Dendritic cell treated with granulocyte-macrophage colony-stimulating factor and Interleukin-4, amounts not matched to agents 40 ng/mL and 50 ng/mL, for 4 days (primary cell): ENCODE results near the gene NHEJ1.

ENCODE experiments used
- H3K27ac Mint-ChIP-seq: one replicate; pipeline ENCODE4 v1.8.0; 2022; ENCODE audit warnings: mild to moderate bottlenecking, mixed read lengths
- H3K27me3 Mint-ChIP-seq: one replicate; pipeline ENCODE4 v1.8.0; 2022; ENCODE audit warnings: mild to moderate bottlenecking, mixed read lengths
- H3K36me3 Mint-ChIP-seq: one replicate; pipeline ENCODE4 v1.8.0; 2022; ENCODE audit warnings: low read depth, mixed read lengths
- H3K4me1 Mint-ChIP-seq: one replicate; pipeline ENCODE4 v1.8.0; 2022; ENCODE audit warnings: low read depth, mixed read lengths
- H3K4me3 Mint-ChIP-seq: one replicate; pipeline ENCODE4 v1.8.0; 2022; ENCODE audit warnings: mild to moderate bottlenecking, moderate library complexity, mixed read lengths
- H3K9me3 Mint-ChIP-seq: one replicate; pipeline ENCODE4 v1.8.0; 2022; ENCODE audit warnings: mixed read lengths
- intact Hi-C: fragments of 100-400 bp; cut with micrococcal nuclease; formaldehyde crosslinking; loops from one replicate; pipeline ENCODE4 v1.15.0; 2022

The NHEJ1 gene

DNA sequence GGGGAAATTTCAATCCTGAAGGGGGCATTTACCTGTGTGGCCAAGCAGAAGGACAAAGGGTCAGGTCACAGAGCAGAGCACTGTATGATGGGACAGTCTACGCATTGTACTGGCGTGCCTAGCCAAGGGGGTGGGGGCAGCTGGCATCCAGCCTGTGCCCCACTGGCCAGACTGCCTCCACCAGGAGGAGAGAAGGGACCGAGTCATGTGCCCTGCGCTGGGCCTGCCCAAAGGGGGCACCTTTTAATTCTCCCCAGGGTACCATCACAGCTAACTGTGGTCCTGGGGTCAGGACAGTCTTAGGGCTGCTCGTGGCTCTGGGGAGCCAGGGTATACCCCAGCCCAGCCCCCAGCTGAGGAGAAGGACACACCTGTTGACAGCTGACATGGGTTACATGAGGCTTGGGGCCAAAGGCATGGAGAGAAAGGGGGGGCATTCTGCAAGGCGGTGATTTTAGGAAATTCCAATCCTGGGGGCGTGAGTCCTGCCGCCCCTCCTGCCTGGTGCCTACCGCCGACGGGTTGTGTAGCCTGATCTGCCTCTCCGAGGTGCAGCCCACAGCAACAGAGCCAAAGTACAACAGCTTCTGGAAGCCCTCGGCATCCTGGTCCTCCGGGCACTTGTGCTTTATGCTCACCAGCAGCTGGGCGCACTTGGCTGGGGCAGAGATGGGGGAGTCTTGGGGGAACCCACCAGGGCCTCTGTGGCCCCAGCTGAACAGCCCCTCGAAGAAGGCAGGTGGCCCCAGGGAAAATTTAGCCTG lies 130.3 kb downstream of the NHEJ1 start:
- H3K27me3 Mint-ChIP-seq, result peaks cover 35% of the 10 kb centered on the region
- no peak overlapping the region for H3K4me3 Mint-ChIP-seq
- intact Hi-C loops, result no loop called here
- H3K36me3 Mint-ChIP-seq, result no peaks in the 10 kb centered on the region
- H3K4me1 Mint-ChIP-seq, result no peaks in the 10 kb centered on the region
- H3K9me3 Mint-ChIP-seq, result no peaks in the 10 kb centered on the region
- H3K27ac Mint-ChIP-seq, result no peak overlapping the region

DNA sequence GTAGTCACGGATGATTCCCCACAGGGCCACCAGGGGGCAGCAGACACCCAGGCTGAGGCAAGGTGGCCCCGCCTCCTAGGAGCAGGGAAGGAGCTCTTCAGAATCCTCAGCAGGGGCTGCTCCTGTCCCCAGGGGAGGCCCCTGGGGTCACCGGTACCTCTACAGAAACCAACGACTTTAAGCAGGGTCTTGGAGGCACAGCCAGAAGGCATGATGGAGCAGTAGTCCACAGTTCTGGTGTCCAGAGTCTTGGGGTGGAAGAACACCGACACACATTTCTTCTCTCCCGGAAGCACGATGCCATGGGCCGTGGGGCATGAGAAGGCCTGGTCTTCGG lies 130.8 kb downstream of the NHEJ1 start:
- Mint-ChIP-seq H3K9me3 (no peaks in the 10 kb centered on the region), H3K4me3 (no peak overlapping the region), H3K27ac (no peak overlapping the region), H3K4me1 (no peaks in the 10 kb centered on the region), H3K36me3 (no peaks in the 10 kb centered on the region), H3K27me3 (peaks cover 30% of the 10 kb centered on the region)
- intact Hi-C loops, result loop anchor here (1.0 kb wide), 2 partner anchors 90 to 126 kb away; no protein-coding TSS in a partner anchor

DNA sequence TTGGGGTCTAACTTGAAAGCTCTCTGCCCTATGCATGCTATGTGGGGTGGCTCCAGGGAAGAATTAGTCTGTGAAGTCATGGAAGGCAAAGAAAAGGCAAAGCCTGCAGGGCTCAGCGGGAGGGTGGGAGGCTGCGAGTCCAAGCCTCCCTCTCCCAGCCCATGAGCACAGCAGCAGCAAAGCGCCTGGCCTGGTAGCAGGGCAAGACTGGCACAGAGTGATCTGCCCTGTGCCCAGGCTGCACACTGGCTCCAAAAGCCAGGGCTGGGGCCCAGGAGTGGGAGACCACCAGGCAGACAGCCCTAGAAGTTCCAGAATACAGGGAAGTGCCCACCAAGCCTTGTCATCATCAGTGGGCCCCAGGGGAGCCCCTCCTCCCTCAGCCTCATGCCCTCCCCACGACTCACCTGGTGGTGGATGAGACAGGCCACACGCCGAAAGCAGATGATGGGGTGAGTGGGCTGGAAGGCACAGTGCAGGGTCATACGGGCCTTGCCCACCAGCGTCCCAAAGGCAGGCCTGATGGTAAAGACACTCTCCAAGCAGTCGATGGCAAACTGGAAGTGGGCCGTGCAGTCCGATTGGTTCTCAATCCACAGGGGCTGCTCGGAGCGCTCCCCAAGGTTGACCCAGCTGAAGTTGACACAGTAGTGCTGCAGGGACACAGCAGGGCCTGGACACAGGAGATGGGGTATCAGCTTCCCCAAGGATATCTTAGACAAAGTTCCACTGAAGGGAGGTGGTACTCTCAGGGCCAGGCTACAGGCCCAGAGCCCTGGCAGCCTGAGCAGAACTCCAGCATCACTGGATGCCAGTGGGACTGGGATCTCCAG lies 131.4 kb downstream of the NHEJ1 start:
- Mint-ChIP-seq H3K27ac (no peak overlapping the region), H3K9me3 (no peaks in the 10 kb centered on the region), H3K27me3 (peaks cover 24% of the 10 kb centered on the region), H3K4me1 (no peaks in the 10 kb centered on the region), H3K4me3 (no peak overlapping the region), H3K36me3 (no peaks in the 10 kb centered on the region)
- intact Hi-C loops, result loop anchor here (1.0 kb wide), 2 partner anchors 90 to 126 kb away; no protein-coding TSS in a partner anchor

DNA sequence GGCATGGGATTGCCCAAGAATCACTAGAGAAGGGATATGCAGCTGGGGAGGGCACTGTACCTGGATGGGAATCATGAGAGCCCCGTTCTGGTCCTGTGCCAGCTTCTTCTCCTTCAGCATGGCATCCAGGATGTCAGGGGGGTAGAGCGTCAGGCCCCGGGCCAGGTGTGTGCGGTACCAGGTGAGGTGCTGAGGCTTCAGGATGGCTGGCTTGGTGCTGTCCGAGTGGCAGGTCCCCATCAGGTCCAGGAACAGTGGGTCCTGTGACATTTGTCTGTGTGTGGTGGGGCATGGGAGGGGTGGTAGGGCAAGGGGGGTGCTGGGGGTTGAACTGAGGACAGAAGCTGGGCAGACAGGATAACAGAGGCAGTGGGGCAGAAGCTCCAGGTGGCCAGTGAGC lies 132.5 kb downstream of the NHEJ1 start:
- Mint-ChIP-seq H3K27ac (no peak overlapping the region), H3K36me3 (no peaks in the 10 kb centered on the region), H3K9me3 (no peaks in the 10 kb centered on the region), H3K4me3 (no peak overlapping the region), H3K4me1 (no peaks in the 10 kb centered on the region), H3K27me3 (peaks cover 18% of the 10 kb centered on the region)
- intact Hi-C loops, result no loop called here

DNA sequence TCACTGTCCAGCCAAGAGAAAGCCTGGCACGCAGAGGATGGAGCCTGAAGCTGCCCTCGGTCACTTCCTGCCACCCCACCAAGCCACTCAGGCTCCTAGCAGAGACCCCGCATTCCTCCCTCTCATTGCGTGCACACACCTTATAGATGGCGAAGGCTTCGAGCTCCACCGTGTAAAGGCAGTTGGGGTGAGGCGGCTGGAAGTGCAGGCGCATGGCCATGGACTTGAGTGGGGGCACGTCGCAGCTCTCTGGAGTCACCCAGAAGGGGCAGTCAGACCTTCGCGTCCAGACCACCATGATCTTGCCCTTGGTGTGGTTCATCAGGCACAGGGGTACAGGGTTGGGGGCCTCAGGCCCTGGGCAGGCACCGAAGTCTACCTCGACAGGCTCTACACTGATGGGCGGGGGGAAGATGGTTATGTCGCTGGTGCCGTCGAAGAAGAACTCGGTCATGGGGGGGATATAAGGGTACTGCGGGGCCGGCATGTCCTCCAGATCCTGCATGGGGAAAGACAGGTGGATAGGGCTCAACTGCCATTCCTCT lies 133.0 kb downstream of the NHEJ1 start:
- no peaks in the 10 kb centered on the region for H3K9me3 Mint-ChIP-seq
- intact Hi-C loops, result no loop called here
- H3K27ac Mint-ChIP-seq, result no peak overlapping the region
- no peaks in the 10 kb centered on the region for H3K4me1 Mint-ChIP-seq
- H3K36me3 Mint-ChIP-seq, result no peaks in the 10 kb centered on the region
- H3K27me3 Mint-ChIP-seq, result peaks cover 15% of the 10 kb centered on the region
- H3K4me3 Mint-ChIP-seq, result no peak overlapping the region

DNA sequence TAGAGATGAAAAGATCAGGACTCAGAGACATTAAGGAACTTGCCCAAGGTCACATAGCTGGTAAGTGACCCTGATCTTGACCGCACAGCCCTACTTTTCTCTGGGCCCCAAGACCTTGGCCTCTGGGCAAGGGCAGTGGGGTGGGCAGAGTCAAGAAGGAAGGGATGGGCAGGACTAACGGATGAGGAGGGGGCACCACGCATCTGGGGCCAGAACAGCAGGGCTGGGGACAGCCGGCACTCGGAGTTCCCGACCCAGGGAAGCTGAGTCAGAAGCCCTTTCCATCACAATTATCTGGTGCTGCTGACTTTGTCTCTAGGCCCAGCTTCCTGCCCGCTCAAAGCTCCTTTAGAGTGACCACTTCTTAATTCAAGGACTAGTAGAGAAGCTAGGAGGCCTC lies 133.7 kb downstream of the NHEJ1 start:
- Mint-ChIP-seq H3K27ac (no peak overlapping the region), H3K9me3 (no peaks in the 10 kb centered on the region), H3K4me3 (no peak overlapping the region), H3K4me1 (no peaks in the 10 kb centered on the region), H3K36me3 (no peaks in the 10 kb centered on the region), H3K27me3 (peaks cover 9% of the 10 kb centered on the region)
- intact Hi-C loops, result no loop called here

DNA sequence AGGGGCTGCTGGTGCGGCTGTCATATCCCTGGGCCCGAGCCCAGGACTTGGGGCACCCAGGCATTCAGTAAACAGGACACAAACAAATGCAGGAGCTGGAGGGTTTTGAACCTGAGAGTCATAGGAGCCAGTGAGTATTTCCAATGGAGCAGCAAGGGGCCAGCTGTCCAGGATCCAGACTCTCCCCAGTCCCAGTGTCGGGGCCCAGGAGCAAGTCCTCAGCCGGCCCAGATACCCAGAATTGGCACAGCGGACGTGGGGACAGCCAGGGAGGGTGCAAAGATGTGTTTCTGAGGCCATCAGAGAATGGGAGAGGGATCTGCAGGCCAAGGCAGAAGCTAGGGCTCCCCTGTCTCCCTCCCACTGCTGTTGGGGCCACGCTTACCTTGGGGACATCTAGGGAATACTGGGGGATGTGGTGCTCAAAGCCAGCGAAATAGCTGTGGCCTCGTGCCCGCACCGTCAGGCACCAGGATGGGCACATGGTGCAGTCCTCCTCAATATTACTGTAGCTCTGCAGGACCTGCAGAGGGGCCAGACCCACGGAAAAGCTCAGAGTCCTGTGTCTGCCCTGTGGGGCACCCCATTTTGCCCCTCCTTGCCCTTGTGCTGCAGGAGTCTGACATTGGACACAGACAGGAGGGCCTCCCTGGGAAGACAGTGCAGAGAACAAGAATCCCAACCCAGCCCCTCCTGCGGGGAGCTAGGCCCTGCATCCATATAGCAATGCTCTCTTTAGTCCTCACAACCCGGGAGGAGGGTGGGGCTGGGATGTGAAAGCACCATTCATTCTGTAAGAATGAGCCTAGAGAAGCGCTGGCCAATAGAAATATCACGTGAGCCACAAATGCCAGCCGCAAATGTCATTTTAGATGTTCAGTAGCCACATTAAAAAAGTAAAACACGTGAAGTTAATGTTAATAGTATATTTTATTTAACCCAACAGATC lies 134.7 kb downstream of the NHEJ1 start:
- H3K9me3 Mint-ChIP-seq, result no peaks in the 10 kb centered on the region
- H3K36me3 Mint-ChIP-seq, result no peaks in the 10 kb centered on the region
- no peak overlapping the region for H3K27ac Mint-ChIP-seq
- H3K4me3 Mint-ChIP-seq, result no peak overlapping the region
- intact Hi-C loops, result no loop called here
- peaks cover 6% of the 10 kb centered on the region for H3K27me3 Mint-ChIP-seq
- H3K4me1 Mint-ChIP-seq, result peaks cover 3% of the 10 kb centered on the region
